ENCODE results near the gene DDX4. TPM values are rescaled to one million over a fixed set of nuclear protein-coding genes. Genes with fewer than 3 reads are reported as not detected.

DDX4 gene
- total RNA-seq, 4 donors from 2014 or later: not detected

GRCh38 chr5:55732585-55732984, 5.3 kb upstream of the DDX4 start:
- TF ChIP-seq CTCF (IDR thresholded peaks at IDR 0.05) (no peak), POLR2A (IDR thresholded peaks at IDR 0.05) (no peak)
- DNase-seq (ENCODE audit: low spot score in 2 of 2): no peak
- intact Hi-C loops (cut with DNase I; ENCODE audit: low total_unique reads): no loop called here
- H3K4me3 ChIP-seq (ENCODE audit: low read depth, poor library complexity, severe bottlenecking): no peak overlapping the region

GRCh38 chr5:55734658-55735057, 3.2 kb upstream of the DDX4 start:
- TF ChIP-seq CTCF (IDR thresholded peaks at IDR 0.05): no peak
- WGBS, 2 donors: 98% methylated on average over 1 of the region's 1 CpG
- intact Hi-C loops (cut with DNase I; ENCODE audit: low total_unique reads): no loop called here
- no peak for DNase-seq (ENCODE audit: low spot score in 2 of 2)
- H3K4me3 ChIP-seq (ENCODE audit: low read depth, poor library complexity, severe bottlenecking): no peak overlapping the region

GRCh38 chr5:55742778-55743177, 4.9 kb downstream of the DDX4 start:
- TF ChIP-seq CTCF (IDR thresholded peaks at IDR 0.05) (no peak), POLR2A (IDR thresholded peaks at IDR 0.05) (no peak)
- WGBS, 2 donors: 95 to 97% methylated on average over 3 of the region's 3 CpGs
- DNase-seq (ENCODE audit: low spot score in 2 of 2): no peak
- no peak overlapping the region for H3K4me3 ChIP-seq (ENCODE audit: low read depth, poor library complexity, severe bottlenecking)
- intact Hi-C loops (cut with DNase I; ENCODE audit: low total_unique reads): no loop called here

GRCh38 chr5:55747778-55748318, 10.0 kb downstream of the DDX4 start:
- H3K4me3 ChIP-seq (ENCODE audit: low read depth, poor library complexity, severe bottlenecking): no peak overlapping the region

GRCh38 chr5:55749387-55749786, 11.5 kb downstream of the DDX4 start:
- H3K4me3 ChIP-seq (ENCODE audit: low read depth, poor library complexity, severe bottlenecking): no peak overlapping the region
- intact Hi-C loops (cut with DNase I; ENCODE audit: low total_unique reads): no loop called here
- DNase-seq (ENCODE audit: low spot score in 2 of 2): no peak
- TF ChIP-seq CTCF (IDR thresholded peaks at IDR 0.05) (no peak), POLR2A (IDR thresholded peaks at IDR 0.05) (no peak)
- 82 to 96% methylated on average over 2 of the region's 2 CpGs for WGBS, 2 donors

More at GRCh38 chr5:55747778-55748318, 10.0 kb downstream of the DDX4 start:
- intact Hi-C loops (cut with DNase I; ENCODE audit: low total_unique reads): no loop called here
- TF ChIP-seq CTCF (IDR thresholded peaks at IDR 0.05) (no peak), POLR2A (IDR thresholded peaks at IDR 0.05) (no peak)
- DNase-seq (ENCODE audit: low spot score in 2 of 2): no peak
- WGBS, 2 donors: 78 to 87% methylated on average over 2 of the region's 2 CpGs

GRCh38 chr5:55750063-55750462, 12.2 kb downstream of the DDX4 start:
- intact Hi-C loops (cut with DNase I; ENCODE audit: low total_unique reads): no loop called here
- H3K4me3 ChIP-seq (ENCODE audit: low read depth, poor library complexity, severe bottlenecking): no peak overlapping the region
- no peak for DNase-seq (ENCODE audit: low spot score in 2 of 2)

More at GRCh38 chr5:55750063-55750462, 12.2 kb downstream of the DDX4 start:
- no peak for TF ChIP-seq CTCF (IDR thresholded peaks at IDR 0.05)
- no peak for TF ChIP-seq POLR2A (IDR thresholded peaks at IDR 0.05)
- 52 to 62% methylated on average over 3 of the region's 3 CpGs for WGBS, 2 donors

Measured in lower leg skin (tissue), 4 donors.